Stimulated activated CD4-positive, alpha-beta T cell treated with anti-CD3 and anti-CD28 coated beads, Interleukin-12 subunit alpha, Interleukin-12 subunit beta, amount 100 ng/mL, for 24 hours (primary cell): Measurements from ENCODE around the gene GOLGA8M.
"Not testable (repeated sequence)": the region's sequence is repeated elsewhere in the genome, so short reads cannot be mapped to it uniquely, and the experiment has no call there.

Source experiments
- DNase-seq, 2 experiments: peaks; one replicate each; pipeline ENCODE4 v3.0.0-alpha.2; 2020; ENCODE audit warnings: low read depth in 2 of 2

Gene GOLGA8M, protein sequence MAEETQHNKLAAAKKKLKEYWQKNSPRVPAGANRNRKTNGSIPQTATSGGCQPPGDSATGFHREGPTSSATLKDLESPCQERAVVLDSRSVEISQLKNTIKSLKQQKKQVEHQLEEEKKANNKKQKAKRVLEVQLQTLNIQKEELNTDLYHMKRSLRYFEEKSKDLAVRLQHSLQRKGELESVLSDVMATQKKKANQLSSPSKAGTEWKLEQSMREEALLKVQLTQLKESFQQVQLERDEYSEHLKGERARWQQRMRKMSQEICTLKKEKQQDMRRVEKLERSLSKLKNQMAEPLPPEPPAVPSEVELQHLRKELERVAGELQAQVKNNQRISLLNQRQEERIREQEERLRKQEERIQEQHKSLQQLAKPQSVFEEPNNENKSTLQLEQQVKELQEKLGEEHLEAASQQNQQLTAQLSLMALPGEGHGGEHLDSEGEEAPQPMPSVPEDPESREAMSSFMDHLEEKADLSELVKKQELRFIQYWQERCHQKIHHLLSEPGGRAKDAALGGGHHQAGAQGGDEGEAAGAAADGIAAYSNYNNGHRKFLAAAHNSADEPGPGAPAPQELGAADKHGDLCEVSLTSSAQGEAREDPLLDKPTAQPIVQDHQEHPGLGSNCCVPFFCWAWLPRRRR

DNA sequence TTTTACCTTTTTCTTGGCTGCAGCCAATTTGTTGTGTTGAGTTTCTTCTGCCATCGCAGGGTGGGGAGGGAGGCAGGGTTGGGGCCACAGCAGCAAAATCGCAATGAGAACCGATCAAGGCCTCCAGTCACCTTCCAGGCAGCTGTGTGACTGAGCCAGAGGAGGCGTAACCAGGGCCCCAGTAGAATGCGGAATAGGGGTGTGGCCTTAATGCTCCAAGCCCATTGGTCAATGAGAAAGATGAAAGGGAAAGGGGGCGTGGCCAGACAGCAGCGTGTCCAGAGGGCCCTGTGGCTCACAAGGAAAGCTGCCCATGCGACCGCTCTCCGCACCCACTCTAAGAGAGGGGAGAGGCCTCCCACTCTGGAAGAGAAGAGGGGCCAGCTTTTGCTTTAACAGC lies at the start of gene GOLGA8M:
Gene GOLGA8M (minus strand): TSS at position 152 of the 400 bp plus-strand sequence. CDS start 98 bp downstream, at position 54.
- DNase-seq: not testable (repeated sequence)

DNA sequence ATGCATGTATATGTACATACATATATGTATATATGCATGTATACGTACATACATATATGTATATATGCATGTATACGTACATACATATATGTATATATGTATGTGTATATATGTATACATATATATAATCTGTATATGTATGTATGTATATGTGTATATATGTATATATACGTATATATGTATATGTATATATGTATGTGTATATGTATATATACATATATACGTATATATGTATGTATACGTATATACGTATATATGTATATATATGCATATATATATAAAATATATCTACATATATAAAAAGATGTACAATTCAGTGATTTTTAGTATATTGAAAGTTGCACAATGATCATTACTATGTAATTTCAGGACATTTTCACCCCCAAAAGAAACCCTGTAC lies 30.7 kb upstream of the GOLGA8M start:
- DNase-seq: not testable (repeated sequence)

- DNase-seq: not testable (repeated sequence)
Observed at GRCh38 chr15:28738590-28739292, 26.5 kb upstream of the GOLGA8M start.

DNA sequence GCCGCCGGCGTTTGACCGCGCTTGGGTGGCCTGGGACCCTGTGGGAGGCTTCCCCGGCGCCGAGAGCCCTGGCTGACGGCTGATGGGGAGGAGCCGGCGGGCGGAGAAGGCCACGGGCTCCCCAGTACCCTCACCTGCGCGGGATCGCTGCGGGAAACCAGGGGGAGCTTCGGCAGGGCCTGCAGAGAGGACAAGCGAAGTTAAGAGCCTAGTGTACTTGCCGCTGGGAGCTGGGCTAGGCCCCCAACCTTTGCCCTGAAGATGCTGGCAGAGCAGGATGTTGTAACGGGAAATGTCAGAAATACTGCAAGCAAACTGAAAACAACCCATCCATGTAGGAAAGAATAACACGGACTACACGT lies 26.0 kb upstream of the GOLGA8M start:
- not testable (repeated sequence) for DNase-seq

DNA sequence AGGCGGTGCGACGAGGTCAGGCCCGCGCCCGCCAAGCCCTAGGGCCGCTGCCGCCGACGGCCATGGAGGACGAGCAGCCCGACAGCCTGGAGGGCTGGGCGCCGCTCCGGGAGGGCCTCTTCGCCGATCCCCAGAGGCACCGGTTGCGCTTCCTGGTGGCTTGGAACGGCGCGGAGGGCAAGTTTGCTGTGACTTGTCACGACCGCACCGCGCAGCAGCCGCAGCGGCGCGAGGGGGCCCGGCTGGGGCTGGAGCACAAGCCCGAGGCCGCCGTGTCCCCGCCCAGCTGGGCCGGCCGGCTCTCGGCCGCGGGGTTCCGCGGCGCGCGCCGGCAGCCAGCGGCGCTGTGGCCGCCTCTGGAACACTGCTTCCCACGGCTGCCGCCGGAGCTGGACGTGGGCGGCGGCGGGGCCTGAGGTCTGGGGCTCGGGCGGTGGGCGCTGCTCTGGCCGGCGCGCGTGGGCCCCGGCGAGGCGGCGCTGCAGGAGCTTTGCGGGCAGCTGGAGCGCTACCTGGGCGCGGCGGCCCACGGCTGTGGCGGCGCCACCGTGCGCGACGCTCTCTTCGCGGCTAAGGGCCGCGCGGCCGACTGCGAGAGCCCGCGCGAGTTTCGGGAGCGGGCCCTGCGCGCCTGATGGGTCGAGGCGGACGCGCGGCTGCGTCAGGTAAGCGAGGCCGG lies 25.4 kb upstream of the GOLGA8M start:
- DNase-seq: peak in 1 of 2 experiments; percentile 25

DNA sequence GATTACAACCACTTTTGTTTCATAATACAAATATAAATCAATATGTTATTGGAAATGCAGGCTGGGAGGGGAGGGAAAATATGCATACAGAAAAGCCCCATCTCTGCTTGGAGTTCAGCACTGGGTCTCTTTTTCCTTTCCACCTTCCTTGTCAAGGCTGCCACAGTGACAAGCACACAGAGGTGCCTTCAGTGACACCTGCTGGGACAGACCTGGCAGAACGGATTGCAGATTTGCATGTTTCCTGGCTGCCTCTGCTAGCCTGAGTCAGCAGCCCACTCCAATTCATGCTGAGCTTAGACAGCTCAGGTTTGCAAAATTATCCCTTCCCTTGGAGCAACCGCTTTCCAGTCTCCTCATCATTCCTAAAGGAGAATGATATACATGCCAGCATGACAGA lies 15.8 kb upstream of the GOLGA8M start:
- DNase-seq: peak in 1 of 2 experiments; percentile 26

- DNase-seq: not testable (repeated sequence)
Observed at GRCh38 chr15:28727026-28727425, 14.8 kb upstream of the GOLGA8M start.

DNA sequence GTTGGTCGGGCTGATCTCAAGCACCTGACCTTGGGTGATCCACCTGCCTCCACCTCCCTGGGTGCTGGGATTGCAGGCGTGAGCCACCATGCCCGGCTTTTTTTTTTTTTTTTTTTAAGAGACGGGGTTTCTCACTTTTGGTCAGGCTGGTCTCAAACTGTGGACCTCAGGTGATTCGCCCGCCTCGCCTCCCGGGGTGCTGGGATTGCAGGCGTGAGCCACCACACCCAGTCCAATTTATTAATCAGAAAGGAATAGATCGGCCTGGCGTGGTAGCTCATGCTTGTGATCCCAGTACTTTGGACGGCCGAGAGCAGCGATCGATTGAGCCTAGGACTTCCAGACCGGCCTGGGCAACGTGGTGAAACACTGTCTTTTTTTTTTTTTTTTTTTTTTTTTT lies 13.9 kb upstream of the GOLGA8M start:
- no peak for DNase-seq

DNA sequence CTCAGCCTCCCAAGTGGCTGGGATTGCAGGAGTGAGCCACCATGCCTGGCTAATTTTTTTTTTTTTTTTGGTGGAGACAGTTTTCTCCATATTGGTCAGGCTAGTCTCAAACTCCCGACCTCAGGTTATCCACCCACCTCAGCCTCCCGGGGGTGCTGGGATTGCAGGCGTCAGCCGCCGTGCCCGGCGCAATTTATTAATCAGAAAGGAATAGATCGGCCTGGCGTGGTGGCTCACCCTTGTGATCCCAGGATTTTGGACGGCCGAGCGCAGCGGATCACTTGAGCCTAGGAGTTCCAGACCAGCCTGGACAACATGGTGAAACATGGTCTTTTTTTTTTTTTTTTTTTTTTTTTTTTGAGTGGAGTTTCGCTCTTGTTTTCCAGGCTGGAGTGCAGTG lies 13.3 kb upstream of the GOLGA8M start:
- DNase-seq: no peak

- not testable (repeated sequence) for DNase-seq
Observed at GRCh38 chr15:28723986-28724385, 11.8 kb upstream of the GOLGA8M start.

GRCh38 chr15:28719626-28720025 lies 7.4 kb upstream of the GOLGA8M start:
- not testable (repeated sequence) for DNase-seq

DNA sequence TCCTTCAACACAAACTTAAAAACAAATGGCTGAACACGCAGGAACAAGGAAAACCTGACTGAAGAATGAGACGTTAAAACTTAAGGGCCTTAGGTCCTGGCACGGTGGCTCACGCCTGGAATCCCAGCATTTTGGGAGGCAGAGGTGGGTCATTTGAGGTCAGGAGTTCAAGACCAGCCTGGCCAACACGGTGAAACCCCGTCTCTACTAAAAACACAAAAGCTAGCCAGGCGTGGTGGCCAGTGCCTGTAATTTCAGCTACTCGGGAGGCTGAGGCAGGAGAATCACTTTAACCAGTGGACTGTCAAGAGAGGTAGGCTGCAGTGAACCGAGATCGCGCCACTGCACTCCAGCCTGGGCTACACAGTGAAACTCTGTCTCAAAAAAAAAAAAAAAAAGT lies 6.4 kb upstream of the GOLGA8M start:
- DNase-seq: not testable (repeated sequence)

DNA sequence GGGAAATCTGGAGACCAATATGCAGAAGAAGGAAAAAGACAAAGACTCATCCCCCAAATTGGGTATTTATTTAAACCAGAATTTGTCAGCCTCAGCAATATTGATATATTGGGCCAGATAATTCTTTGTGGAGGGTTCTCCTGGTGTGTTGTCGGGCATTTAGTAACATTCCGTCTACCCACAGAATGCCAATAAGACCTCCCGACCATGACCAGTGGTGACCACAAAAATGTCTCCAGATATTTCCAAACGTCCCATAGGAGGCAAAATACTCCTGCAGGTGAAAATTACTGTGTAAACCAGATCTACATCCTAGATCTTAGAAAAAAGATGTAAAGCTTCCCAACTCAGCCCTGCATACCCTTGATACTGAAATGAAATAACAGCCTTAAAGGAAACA lies 2.0 kb upstream of the GOLGA8M start:
- not testable (repeated sequence) for DNase-seq

DNA sequence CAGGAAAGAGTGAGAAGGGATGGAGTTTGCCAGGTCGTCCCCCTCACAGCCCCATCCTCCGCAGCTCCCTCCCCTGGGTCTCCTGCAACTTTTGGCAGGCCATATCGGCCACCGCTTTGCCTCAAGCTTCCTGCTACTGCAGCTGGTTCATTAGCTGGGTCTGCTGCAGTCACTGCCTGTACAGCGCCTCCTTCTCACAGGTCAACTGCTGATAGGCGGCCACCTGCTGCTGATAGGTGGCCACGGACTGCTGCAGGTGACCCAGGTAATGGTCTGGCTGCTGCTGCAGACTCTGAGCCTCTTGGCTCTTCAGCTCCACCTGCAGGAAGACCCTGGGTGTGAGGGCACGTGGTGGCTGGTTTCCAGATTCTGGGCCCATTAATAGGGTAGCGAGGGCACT lies 8.3 kb downstream of the GOLGA8M start:
- DNase-seq: not testable (repeated sequence)

GRCh38 chr15:28702427-28702826 lies 9.8 kb downstream of the GOLGA8M start:
- DNase-seq: not testable (repeated sequence)

DNA sequence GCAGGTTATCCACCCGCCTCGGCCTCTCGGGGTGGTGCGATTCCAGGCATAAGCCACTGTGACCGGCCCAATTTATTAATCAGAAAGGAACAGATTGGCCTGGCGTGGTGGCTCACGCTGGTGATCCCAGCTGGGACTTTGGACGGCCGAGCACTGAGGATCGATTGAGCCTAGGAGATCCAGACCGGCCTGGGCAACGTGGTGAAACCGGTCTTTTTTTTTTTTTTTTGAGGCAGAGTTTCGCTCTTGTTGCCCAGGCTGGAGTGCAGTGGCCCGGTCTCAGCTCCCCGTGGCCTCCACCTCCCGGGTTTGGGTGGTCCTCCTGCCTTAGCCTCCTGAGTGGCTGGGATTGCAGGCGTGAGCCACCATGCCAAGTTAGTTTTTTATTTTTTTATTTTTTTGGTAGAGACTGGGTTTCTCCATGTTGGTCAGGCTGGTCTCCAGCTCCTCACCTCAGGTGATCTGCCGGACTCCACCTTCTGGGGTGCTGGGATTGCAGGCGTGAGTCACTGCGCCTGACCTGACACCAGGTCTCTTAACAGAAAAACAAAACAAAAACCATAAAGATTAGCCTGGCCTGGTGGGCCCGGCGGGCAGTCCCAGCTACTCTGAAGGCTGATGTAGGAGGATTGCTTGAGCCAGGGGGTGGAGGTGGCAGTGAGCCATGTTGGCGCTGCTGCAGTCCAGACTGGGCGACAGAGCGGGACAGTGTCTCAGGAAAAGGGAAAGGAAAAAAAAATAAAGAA lies 18.0 kb downstream of the GOLGA8M start:
- DNase-seq: not testable (repeated sequence)

DNA sequence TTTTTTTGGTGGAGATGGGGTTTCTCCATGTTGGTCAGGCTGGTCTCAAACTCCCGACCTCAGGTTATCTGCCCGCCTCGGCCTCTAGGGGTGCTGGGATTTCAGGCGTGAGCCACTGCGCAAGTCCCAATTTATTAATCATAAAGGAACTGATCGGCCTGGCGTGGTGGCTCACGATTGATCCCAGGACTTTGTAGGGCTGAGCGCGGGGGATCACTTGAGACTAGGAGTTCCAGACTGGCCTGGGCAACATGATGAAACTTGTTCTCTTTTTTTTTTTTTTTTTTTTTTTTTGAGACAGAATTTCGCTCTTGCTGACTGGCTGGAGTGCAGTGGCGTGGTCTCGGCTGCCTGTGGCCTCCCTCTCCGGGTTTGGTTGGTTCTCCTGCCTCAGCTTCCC lies 19.2 kb downstream of the GOLGA8M start:
- DNase-seq: not testable (repeated sequence)

DNA sequence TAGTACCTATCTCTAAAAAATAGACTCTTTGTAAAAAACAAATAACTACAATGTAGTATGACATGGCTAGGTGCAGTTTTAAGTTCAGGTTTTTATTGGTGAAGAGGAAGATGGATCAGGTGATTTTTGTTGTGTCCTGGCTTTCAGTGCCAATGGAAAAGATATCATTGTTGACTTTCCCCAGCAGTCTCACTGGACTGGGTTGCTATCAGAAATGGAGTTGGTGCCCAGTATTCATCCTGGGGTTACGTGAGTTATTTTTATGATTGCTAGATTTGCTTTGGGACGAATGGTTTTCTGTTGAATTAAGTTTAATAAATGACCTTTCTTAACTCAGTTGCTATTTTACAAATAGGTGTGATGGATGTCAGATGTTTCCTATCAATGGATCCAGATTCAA lies 38.7 kb downstream of the GOLGA8M start:
- not testable (repeated sequence) for DNase-seq

GRCh38 chr15:28672122-28672521 lies 40.1 kb downstream of the GOLGA8M start:
- not testable (repeated sequence) for DNase-seq

DNA sequence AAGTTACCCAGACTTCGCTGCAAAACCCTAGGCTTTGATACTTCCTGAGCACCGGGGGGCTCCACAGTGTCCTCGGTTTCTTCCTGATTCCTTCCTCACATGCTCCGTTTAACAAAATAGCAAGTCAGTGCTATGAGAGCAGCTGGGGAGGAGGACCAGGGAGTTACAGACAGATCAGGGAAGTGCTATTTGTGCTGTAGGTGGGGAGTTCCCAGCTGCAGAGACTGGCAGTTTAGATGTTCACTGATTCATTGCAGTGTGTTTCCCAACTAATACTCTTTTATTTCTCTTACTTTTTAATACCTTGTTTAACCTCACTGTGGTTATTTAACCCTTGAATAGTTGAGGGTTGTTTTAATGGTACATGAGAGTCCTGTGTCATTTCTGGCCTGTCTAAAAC lies 45.8 kb downstream of the GOLGA8M start:
- DNase-seq: not testable (repeated sequence)

DNA sequence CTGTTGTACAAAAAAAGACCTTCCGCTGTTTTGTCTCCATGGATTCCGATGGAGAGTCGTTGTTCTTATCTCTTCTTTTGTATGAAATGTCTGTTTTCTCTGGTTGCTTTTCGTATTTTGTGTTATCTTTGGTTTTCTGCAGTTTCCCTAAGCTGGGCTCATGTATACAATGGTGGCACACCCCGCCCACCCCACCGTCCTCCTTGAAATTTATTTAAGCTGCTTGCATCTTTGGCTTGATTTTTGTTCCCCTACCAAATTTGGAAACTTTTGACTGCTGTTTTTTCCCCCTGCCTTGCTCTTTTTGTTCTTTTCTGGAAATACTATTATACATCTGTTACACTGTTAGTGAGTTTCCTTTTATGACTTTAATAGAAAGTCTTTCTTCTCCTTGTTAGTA lies 47.6 kb downstream of the GOLGA8M start:
- not testable (repeated sequence) for DNase-seq
